Breast epithelium (tissue), 3 donors: ENCODE data around the gene KNOP1.

ENCODE experiments used
- CTCF ChIP-seq, 3 donors: fragments of 450-650 bp; IDR thresholded peaks; one replicate each; pipeline ENCODE4 v1.5.1; 2016 to 2017; ENCODE audit warnings: antibody characterized with exemption in 3 of 3, mild to moderate bottlenecking in 3 of 3, moderate library complexity in 3 of 3
- POLR2A ChIP-seq: fragments of 450-650 bp; IDR thresholded peaks from one replicate; pipeline ENCODE4 v1.6.1; 2016; ENCODE audit warnings: antibody characterized with exemption, mild to moderate bottlenecking, moderate library complexity

DNA sequence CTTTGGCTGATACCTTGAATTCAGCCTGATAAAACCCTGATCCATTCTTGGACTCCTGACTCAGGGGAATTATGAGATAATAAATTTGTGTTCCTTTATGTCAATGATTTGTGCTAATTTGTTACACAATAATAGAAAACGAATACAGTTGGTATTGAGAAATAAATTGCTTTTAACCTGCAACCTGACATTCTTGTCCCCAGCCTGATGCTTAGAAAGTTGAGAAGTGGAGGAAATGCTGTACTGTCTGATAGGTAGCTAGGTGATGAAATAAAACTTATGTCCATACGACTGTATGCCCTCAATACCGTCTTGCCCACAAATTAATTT, 10.6 kb upstream of the KNOP1 start:
- TF ChIP-seq CTCF (IDR thresholded peaks at IDR 0.05) (no peak), POLR2A (no peak)
